SK-MEL-5 (cell line): ENCODE measurements around the gene THAP7. TPM values are rescaled to one million over a fixed set of nuclear protein-coding genes. Genes with fewer than 3 reads are reported as not detected.
"Not testable (repeated sequence)": the region's sequence is repeated elsewhere in the genome, so short reads cannot be mapped to it uniquely, and the experiment has no call there.

ENCODE experiments used
- DNase-seq: peaks from one replicate; pipeline ENCODE4 v3.0.0-alpha.2; 2016; ENCODE audit warnings: low read depth, low spot score
- in situ Hi-C: cut with HindIII; loops from 2 replicates; pipeline ENCODE4 v1.10.0; 2016; ENCODE audit warnings: low sequenced_read_pairs, high pct_unique_total_duplicates, low pct_unique_long_range_greater_than_20kb
- total RNA-seq: library from RNA; depleted of rRNA; stranded (reverse); fragments of >200 nt; shearing (Covaris generic); gene quantifications from 2 replicates; pipeline ENCODE4 v1.2.3, GENCODE V29; 2014

THAP7 gene
- total RNA-seq, 1 experiment from 2014 or later: 55.3 TPM

DNA sequence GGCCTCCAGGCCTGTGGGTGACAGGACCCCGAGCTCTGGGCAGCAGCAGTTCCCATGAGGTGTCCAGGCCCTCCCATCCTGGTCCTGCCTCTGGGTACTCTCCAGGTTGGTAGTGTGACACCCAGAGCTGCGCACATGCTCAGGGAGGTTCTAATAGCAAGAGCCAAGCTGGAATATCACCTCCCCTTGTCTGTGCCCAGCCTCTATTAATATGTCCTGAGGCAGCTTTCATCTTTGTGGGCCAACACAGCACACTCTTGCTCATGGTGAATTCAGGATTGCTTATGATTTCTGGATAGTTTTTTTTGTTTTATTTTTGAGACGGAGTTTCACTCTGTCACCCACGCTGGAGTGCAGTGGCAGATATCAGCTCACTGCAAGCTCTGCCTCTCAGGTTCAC lies 16.4 kb upstream of the THAP7 start:
- in situ Hi-C loops: no loop called here
- no peak for DNase-seq

DNA sequence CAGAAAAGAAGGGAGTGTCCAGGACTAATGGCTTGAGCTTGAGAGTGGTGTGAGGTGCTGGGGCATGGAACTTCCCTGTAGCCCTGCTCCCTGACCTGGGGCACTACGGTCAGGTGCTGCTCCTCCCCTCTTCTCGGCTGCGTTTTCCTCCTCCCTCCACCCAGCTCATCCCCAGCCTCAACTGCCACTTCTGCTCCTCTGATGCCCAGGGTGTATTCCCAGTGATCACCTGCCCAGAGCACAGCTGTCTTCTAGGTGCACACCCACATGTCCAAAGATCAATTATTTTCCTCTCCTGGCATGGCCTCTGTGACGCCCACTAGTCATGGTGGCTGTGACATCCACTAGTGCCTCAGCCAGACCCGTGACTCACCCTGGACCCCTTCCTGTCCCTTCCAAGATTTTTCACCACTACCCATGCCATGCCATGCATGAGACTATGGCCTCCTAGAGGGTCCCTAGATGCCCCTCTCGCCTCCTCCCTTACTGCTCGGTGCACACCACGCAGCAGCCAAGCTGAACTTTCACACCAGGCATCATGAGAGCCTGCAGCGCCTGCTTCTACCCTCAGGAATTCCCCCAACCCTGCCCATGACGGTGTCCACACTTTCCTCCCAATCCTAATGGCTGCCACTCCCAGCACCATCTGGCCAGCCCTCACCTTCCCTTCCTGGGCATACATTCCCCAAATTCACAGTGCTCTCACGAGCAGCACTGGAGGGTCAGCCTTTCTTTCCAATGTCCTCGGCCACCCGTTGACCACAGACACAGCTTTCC lies 14.9 kb upstream of the THAP7 start:
- no peak for DNase-seq
- in situ Hi-C loops: no loop called here

DNA sequence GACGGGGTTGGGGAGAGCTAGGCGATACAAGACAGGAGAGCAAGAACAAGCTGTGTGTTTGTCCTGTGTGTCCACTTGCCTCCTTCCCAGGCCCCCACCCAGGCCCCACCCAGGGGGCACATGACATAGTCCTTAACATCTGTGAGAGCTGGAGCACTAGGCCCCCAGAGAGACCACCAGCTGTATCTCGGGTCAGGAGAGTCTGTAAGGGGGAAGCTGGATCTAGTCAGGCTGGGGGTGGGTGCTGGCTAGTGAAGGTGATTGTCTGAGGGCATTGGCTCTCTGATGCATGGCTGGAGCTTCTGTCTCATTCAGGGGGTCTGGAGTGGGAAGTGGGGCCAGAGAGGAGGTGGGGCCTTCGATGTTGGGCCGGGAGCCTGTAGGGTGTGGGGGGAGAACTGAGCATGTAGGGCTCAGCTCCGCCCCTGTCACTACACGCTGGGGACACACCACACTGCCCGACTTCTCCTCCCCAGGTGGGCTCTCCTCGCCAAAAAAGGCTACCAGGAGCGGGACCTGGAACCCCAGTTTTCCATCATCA lies 13.6 kb upstream of the THAP7 start:
- DNase-seq: no peak
- in situ Hi-C loops: no loop called here

DNA sequence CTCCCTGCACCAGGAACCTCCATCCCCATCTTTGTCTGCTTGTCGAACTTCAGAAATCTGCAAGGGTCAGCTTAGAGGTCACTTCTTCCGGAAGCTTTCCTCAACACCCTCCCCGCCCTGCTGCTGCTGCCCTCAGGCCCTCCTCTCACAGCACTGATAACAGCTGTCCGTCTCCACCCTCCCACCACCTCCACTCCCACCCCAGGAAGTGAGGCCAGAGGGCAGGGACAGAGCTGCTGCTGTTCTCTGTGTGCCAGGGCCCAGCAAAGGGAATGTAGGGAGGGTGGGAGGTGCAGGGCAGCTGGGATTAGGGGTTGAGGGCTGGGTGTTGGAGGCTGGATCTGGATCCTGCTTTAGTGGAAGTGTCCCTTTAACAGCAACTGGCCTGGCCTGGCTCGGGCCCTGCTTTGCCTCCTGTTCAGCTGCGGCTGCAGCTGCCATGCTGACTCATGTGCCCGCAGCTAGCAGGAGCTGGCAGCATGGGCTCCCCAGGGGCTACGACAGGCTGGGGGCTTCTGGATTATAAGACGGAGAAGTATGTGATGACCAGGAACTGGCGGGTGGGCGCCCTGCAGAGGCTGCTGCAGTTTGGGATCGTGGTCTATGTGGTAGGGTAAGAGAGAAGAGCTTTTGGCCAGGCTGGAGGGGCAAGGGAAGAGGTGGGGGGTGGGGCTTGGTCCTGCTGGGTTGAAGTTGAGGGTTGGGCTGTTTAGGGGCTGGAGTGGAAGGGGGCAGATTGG lies 13.0 kb upstream of the THAP7 start, which contains the start of gene P2RX6:
Gene P2RX6 (plus strand): TSS at position 440 of the 740 bp plus-strand sequence. CDS start 10 bp downstream, at position 450.
- DNase-seq: peak; percentile 74
- in situ Hi-C loops: no loop called here

DNA sequence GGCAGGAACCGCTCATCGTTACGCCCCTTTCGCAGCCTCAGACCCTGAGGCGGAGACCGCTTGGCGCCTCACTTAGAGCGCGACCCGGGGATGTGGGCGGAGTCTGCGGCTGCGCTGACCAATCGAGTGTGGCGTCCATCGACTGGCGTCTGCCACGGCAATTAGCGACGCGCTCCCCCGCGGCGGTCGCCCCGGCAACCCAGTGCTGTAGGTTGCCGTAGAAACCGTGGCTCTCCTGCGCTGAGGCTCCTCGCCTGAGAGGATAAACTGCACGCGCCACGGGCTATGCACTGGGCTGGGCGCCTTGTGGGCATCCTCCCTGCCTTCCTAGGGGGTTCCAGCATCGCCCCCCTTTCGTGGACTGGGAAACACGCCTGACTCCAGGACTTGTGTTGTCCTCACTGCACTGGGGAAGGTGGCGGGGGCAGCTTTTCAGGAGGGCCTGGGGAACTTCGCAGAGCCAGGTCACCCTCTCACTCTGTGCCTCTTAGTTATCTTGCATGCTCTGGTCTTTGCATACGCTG lies 12.3 kb upstream of the THAP7 start:
- DNase-seq: peak; percentile 89
- in situ Hi-C loops: no loop called here

DNA sequence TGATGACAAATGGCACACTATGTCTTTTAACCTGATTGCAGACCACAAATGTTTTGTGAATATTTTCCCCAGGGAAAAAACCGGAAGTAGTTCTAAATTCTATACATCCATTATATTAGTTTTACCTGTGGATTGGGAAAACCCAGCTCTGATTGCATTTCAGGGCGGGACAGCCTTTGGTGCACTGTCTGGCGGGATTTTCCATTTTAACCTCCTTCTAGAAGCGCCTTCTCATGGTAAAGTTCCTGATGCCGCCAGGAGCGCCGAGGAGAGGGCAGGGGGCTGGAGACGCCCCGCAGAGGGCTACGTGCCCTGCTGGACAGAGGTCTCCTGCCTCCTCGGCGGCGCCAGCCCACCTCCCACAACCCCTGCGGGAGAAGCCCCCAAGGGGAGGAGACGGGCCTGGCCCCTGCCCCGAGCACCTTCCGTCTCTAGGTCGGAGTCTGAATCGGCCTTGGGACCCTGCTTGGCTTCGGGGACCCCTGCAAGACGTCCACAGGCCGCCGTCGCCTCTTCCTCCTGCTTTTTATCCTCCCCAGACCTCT lies 11.8 kb upstream of the THAP7 start:
- no peak for DNase-seq
- in situ Hi-C loops: no loop called here

DNA sequence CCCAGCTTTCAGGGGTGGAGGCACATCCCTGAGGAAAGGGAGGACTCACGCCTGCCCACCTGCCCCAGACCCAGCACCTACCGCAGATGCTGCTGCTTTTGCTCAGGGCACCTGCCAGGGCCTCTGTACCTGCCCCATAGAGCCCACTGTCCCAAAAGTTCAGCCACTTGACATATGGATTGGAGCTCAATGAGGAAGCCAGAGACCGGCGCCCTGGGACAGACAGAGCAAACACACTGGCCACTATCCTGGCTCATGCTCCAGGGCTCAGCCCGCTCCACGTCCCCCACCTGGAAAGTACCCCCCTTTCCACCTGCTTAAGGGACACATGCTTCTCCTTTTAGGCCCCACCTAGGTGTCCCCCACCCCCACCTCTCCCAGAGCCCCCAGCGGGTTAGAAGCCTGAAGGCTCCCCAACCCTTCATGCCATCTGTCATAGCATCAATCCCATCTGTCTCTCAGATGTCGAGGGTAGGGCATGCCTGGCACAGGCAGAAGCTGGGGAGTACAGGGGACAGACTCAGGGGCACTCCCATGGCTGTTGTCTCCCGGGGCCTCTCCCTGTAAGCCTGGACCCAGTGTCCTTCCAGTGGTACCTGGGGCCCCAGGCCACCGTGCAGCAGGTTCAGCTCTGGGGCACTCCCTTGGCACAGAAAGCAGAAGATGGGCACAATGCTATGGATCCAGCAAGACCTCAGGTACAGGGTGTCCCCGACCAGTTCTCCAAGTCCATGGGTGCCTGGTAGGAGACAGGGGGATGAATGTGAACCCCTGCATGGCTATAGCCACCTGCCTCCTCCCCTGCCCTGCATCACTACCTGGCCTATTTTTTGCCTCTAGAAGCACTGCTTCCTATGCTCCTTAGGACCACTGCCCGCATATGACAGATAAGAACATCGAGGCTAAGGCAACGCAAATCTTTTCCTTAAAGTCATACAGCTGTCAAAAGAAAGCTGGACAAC lies 10.8 kb upstream of the THAP7 start:
- in situ Hi-C loops: no loop called here
- DNase-seq: no peak

DNA sequence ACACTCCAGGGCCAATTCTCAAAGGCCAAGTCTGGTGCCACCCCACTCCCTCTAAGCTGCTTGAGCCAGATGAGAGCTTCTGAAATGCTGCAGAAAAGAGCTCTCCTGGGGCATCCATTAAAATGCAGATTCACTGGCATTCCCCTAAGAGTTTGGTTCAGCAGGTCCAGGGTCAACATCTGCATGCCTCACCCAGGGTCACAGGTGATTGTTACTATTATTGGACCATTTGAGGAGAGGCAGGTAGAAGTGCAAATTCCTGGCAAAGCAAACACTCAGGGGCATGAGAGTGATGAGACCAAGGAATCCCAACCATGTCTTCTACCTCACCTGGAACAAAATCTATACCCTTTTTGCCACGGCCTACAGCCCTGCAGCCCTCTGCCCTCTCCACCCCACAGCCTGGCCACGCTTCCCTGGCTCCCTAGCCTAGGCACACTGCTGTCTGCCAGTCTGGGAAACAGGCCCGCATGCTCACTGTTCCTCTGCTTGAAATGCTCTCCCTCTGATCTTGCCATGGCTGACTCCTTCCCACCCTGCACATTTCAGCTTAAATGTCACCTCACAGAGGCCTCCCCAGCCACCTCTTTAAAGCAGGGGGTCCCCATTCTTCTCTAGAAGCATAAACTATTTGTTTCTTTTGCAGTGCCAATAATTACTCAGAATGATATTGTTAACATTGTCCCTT lies 8.7 kb upstream of the THAP7 start:
- no peak for DNase-seq
- in situ Hi-C loops: no loop called here

DNA sequence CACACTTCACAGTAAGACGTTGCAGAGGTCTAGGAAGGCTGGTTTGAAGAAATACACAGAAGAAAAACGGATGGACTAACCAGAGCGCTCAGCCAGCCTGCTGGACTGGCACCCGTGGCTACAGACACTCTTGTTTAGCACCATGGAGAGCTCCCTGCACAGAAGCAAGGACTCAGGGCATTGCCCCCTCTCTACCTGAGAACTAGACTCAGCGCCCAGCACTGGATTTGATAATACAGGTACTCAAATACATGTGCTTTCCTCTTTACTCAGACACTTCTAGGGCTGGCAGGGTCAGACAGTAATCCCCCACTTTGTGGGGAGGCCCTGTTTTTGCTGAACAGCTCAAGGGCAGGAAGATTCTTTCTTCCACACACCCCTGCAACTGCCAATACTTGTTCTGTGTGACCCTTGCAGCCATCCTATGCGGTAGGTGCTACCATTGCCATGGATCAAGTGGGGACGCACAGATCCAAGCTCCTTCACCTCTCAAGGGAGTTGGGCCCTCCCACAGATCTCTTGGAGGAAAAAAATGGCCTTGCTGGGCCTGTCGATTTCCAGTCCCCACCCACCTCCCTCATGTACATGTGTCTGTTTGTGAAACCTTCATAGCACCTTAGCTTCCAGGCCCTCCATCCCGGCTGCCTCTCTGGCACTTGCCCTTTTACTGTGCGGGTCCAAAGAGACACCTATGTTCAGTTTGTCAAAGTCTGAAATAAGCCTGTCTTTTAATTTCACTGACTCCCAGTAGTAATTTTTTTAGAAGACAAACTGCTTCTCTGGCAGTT lies 7.9 kb upstream of the THAP7 start:
- in situ Hi-C loops: no loop called here

DNA sequence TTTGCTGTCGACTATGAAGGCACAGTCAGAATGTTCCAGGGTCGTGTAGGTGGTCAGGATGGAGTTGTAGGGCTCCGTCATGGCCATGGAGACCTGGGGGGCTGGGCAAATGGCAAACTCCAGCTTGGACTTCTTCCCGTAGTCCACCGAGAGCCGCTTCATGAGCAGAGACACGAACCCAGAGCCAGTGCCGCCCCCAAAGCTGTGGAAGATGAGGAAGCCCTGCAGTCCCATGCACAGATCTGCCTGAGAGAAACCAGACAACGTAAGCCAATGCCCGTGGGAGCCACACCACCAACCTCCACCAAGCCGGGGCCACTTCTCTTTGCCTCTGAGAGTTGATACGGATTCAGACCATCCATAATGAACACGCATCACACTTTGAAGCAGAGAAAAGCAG lies 7.3 kb upstream of the THAP7 start:
- in situ Hi-C loops, DNase-seq: not testable (repeated sequence)

More for the DNA sequence above, 7.9 kb upstream of the THAP7 start:
- DNase-seq: no peak

DNA sequence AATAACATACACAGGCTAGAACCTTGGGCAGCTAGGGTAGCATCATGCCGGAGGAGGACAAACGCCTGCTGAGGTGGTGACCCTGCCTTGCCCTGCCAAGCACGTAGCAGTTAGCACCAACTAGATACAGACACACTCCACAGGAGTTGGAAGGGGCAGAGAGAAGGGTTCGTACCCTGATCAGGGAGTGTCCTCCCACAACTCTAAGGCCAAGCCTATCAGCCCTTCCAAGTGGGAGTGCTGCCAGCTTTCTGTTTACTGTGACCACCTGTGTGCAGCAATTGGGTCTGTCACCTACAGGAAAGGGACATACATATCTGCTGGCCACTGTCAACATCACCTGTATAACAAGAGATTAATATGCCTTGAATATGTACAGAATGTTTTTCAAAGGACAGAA lies 1.9 kb upstream of the THAP7 start:
- DNase-seq: no peak
- in situ Hi-C loops: no loop called here

DNA sequence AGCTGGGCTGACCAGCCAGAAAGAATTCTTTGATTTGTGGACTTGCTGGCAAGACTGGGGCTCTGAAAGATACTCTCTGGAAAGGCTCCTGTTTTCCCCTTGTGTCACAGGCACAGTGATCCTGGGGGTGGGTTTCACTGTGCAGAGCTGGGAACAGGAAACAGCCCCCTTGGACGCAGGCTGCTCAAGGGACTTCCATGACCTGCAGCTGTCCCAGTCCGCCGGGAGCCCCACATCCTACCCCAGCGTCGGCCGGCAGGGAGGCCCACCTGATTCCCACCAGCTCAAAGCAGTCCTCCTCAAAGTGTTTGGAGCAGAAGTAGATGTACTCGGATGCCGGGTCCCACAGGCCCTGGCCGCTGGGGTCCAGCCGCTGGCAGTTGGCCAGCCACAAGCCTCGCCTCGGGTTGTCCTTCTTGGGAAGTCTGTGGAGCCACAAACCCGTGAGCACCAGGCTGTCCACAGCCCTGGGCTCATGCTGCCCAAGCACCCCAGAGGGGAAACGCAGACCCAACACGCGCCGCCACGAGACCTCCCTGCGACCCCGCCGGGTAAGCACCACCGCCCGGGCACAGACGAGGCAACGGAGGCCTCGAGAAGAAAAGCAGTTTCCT lies 824 bp downstream of the THAP7 start:
- in situ Hi-C loops: no loop called here
- no peak for DNase-seq

DNA sequence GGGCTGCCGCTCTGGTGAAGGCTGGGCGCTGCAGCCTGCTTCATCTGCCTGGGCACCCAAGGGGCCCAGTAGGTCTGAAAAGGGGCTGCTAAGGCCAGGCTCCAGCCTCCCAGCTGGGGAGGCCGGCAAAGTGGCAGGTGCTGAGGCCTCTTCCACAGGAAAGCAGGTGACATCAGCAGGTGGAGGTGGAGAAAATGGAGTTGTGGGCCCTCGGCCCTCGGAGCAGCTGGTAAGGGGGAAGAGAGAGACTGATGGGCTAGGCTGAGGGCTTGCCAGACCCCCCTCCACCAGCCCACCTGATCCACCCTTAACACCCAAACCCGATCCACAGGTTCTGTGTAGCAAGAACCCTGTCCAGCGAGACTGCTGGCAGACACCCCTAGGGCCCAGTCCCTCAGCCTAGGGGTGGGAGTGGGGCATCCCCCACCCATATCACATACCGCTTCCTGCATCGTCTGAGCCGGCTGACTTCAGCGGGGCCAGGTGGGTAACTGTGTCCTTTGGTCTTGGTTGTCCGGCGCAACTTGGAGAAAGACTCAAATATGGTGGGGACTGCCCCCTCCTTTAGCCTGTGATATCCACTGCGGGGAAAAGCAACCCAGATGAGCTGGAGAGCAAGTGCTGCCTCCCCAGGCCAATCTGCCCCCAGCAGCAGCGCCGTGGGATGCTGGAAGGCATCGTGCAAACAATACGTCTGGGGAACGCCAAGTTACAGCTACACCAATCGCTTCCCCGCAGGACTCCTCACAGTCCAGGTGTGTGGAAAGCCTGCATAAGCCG lies 1.5 kb downstream of the THAP7 start:
- in situ Hi-C loops: no loop called here
- DNase-seq: no peak

DNA sequence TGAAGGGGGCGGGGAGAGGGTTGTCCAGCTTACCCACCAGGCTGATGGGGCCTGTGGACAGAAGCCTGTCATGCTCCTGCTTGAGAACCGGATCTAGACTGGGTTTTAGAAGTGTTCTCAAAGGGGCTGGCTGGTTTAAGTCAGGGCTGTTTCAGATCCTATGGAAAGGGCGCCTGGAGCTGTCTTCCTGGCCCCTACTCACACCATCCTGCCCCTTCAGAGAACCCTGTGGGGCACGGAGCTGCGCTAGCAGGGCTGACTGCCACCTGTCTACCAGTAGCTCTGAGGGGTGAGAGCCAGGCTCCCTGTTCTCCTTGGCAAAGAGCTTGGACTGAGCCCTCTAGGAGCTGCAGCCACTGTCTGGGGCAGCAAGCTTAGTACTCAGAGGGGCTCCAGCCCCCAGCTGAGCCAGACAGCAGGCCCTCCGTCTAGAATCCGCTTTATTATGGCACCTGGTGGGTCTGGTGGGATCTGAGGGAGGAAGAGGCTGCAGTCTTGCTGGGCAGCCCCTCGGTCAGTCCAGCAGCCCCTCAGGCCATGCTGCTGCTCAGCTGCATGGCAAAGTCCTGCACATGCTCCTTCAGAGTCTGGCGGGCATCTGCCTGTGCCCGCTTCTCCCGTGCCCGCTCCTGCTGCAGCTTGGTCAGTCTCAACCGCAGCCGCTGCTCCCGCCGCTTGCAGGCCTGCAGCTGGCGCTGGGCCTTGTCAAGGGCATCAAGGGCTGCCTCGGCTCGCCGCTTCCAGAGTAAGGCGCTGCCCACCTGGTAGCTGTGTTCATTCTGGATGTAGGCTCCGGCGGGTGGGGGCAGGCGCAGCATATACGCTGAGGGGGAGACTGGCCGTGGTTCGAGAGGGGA lies 2.3 kb downstream of the THAP7 start:
- DNase-seq: no peak
- in situ Hi-C loops: no loop called here
